HG03064 (cell line): ENCODE results near the gene XRCC2.
A peak's percentile ranks its signal among the peaks of the same experiment; 100 is the strongest.
"Not testable (repeated sequence)": the region's sequence is repeated elsewhere in the genome, so short reads cannot be mapped to it uniquely, and the experiment has no call there.

Source experiments
- ATAC-seq: cut with Tn5 transposase; IDR thresholded peaks from one replicate; pipeline ENCODE4 v1.9.1; 2021; ENCODE audit warnings: low read depth; ENCODE audit not compliant: unreplicated experiment

The XRCC2 gene

GRCh38 chr7:152675759-152676636 lies at the start of gene XRCC2:
XRCC2 (minus strand) TSS chr7:152676141; CDS start chr7:152676079, 62 bp downstream.
- ATAC-seq, result peak; percentile 87

GRCh38 chr7:152723364-152723763 lies 47.4 kb upstream of the XRCC2 start:
- no peak for ATAC-seq

GRCh38 chr7:152712412-152713042 lies 36.6 kb upstream of the XRCC2 start:
- not testable (repeated sequence) for ATAC-seq

- no peak for ATAC-seq
These were observed 35.6 kb upstream of the XRCC2 start for GRCh38 chr7:152711444-152711944.

- no peak for ATAC-seq
These were observed 34.2 kb upstream of the XRCC2 start for GRCh38 chr7:152710153-152710442.

GRCh38 chr7:152709287-152710152 lies 33.6 kb upstream of the XRCC2 start:
- ATAC-seq, result no peak

GRCh38 chr7:152704796-152705384 lies 28.9 kb upstream of the XRCC2 start:
- no peak for ATAC-seq

GRCh38 chr7:152699079-152699478 lies 23.1 kb upstream of the XRCC2 start:
- ATAC-seq, result no peak

GRCh38 chr7:152697268-152697974 lies 21.5 kb upstream of the XRCC2 start:
- ATAC-seq, result not testable (repeated sequence)

GRCh38 chr7:152692196-152692595 lies 16.3 kb upstream of the XRCC2 start:
- ATAC-seq, result not testable (repeated sequence)

- no peak for ATAC-seq
These were observed 7.4 kb upstream of the XRCC2 start for GRCh38 chr7:152683297-152683696.

- ATAC-seq, result no peak
These were observed 2.1 kb upstream of the XRCC2 start for GRCh38 chr7:152677808-152678670.

GRCh38 chr7:152674860-152675758 lies 832 bp downstream of the XRCC2 start:
- ATAC-seq, result peak; percentile 30

- ATAC-seq, result no peak
These were observed 2.0 kb downstream of the XRCC2 start for GRCh38 chr7:152673897-152674296.

- no peak for ATAC-seq
These were observed 3.3 kb downstream of the XRCC2 start for GRCh38 chr7:152672626-152673025.

- ATAC-seq, result no peak
These were observed 6.2 kb downstream of the XRCC2 start for GRCh38 chr7:152669758-152670157.

GRCh38 chr7:152668975-152669374 lies 7.0 kb downstream of the XRCC2 start:
- ATAC-seq, result no peak

- ATAC-seq, result peak; percentile 51
These were observed 8.0 kb downstream of the XRCC2 start for GRCh38 chr7:152667958-152668357.
